OCI-LY7 (cell line): Measurements from ENCODE around the gene TMEM42. TPM values are rescaled to one million over a fixed set of nuclear protein-coding genes. Genes with fewer than 3 reads are reported as not detected.

ENCODE experiments used
- BruUV-seq: library from RNA; stranded (reverse); fragments of 400-500 nt; replicated peaks from 2 replicates; lab custom pipeline; 2021; lab: Mats Ljungman, UMichigan
- CTCF ChIA-PET: fragments of 300-600 bp; sonication (Branson Sonifier 250); formaldehyde crosslinking; loops from one replicate; lab custom pipeline; 2022; ENCODE audit warnings: antibody characterized with exemption; ENCODE audit not compliant: unreplicated experiment; lab: Charles Lee
- POLR2A ChIA-PET: fragments of 300-600 bp; sonication (Branson Sonifier 250); formaldehyde crosslinking; loops from one replicate; lab custom pipeline; 2022; ENCODE audit warnings: antibody characterized with exemption; lab: Charles Lee
- DNase-seq: peaks from one replicate; pipeline ENCODE4 v3.0.0-alpha.2; 2015; ENCODE audit warnings: low spot score
- H2AFZ ChIP-seq: fragments of 200-600 bp; sonication (generic), shearing (Covaris generic); 2 replicates; pipeline ENCODE4 v1.6.1; 2014; ENCODE audit warnings: mild to moderate bottlenecking, antibody characterized with exemption, low read length, moderate library complexity
- H3K27ac ChIP-seq: fragments of 200-600 bp; sonication (generic); 2 replicates; pipeline ENCODE4 v1.5.1; 2014; ENCODE audit warnings: mixed run types, low read depth, mild to moderate bottlenecking, moderate library complexity, low read length, inconsistent platforms; ENCODE audit not compliant: poor library complexity, severe bottlenecking
- H3K36me3 ChIP-seq: fragments of 200-600 bp; sonication (generic); 2 replicates; pipeline ENCODE4 v1.6.1; 2014; ENCODE audit warnings: mild to moderate bottlenecking, antibody characterized with exemption, low read length, moderate library complexity, mixed read lengths; ENCODE audit not compliant: insufficient read depth
- H3K4me1 ChIP-seq: fragments of 200-600 bp; sonication (generic); 2 replicates; pipeline ENCODE4 v1.5.1; 2014; ENCODE audit warnings: mild to moderate bottlenecking, low read length; ENCODE audit not compliant: insufficient read depth, poor library complexity, severe bottlenecking
- H3K4me2 ChIP-seq: fragments of 200-600 bp; sonication (generic); 2 replicates; pipeline ENCODE4 v1.6.1; 2014; ENCODE audit warnings: mild to moderate bottlenecking, low read length
- H3K4me3 ChIP-seq: fragments of 200-600 bp; sonication (generic); 2 replicates; pipeline ENCODE4 v1.5.1; 2014; ENCODE audit warnings: mild to moderate bottlenecking, low read depth, low read length; ENCODE audit not compliant: poor library complexity, severe bottlenecking
- H3K79me2 ChIP-seq: fragments of 200-600 bp; sonication (generic); 2 replicates; pipeline ENCODE4 v1.6.1; 2016; ENCODE audit warnings: low read depth, mild to moderate bottlenecking, low read length, moderate library complexity, mixed read lengths; ENCODE audit not compliant: insufficient read depth
- H3K9me2 ChIP-seq: fragments of 200-600 bp; sonication (generic); 2 replicates; pipeline ENCODE4 v1.6.1; 2016; ENCODE audit warnings: mild to moderate bottlenecking, low read length, mixed read lengths; ENCODE audit not compliant: insufficient read depth
- H3K9me3 ChIP-seq: fragments of 200-600 bp; sonication (generic); 2 replicates; pipeline ENCODE4 v1.6.1; 2014; ENCODE audit warnings: mild to moderate bottlenecking, mixed run types, low read length, mixed read lengths
- H4K20me1 ChIP-seq: fragments of 200-600 bp; sonication (generic); 2 replicates; pipeline ENCODE4 v1.6.1; 2014; ENCODE audit warnings: mild to moderate bottlenecking, antibody characterized with exemption, low read length, moderate library complexity, mixed read lengths; ENCODE audit not compliant: insufficient read depth
- EZH2phosphoT487 ChIP-seq: fragments of 200-600 bp; sonication (generic); IDR thresholded peaks from 2 replicates; pipeline ENCODE4 v1.6.1; 2018; ENCODE audit warnings: low read depth, borderline replicate concordance, mild to moderate bottlenecking, mixed run types, antibody characterized with exemption, low read length, moderate library complexity, mixed read lengths
- intact Hi-C: fragments of 100-400 bp; cut with micrococcal nuclease; formaldehyde crosslinking; loops from one replicate; pipeline ENCODE4 v1.10.0; 2022; ENCODE audit not compliant: unreplicated experiment
- total RNA-seq, 2 experiments: library from RNA; depleted of rRNA in 1 of 2; stranded (reverse); fragments of >200 nt in 1 of 2; shearing (Covaris generic) in 1 of 2; gene quantifications; 2 replicates each; pipeline ENCODE4 v1.2.3, GENCODE V29; 2014 to 2022
- TF ChIP-seq, protein P1 (sequence below): fragments of 200-600 bp; sonication (generic); conservative IDR thresholded peaks from 2 replicates; pipeline ENCODE4 v1.5.1; 2014; ENCODE audit warnings: mild to moderate bottlenecking, antibody characterized with exemption, low read length, moderate library complexity, mixed read lengths

TMEM42 gene
- total RNA-seq, 2 experiments from 2014 or later, result 19.3 to 21.2 TPM

DNA sequence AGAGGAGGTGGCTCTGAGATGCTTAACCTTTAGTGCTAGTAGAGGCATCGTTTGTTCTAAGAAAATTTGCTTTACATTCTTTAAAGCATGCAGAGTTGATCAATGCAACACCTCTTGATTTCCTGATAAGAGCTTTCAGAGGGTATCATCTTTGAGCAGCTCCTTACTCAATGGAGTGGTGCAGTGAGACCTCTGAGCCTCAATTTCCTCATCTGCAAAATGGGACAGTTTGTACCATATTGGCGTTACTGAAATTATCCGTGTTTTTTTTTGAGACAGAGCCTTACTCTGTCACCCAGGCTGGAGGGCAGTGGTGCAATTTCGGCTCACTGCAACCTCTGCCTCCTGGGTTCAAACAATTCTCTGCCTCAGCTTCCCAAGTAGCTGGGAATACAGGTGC lies 1.6 kb upstream of the TMEM42 start:
- Histone ChIP-seq H3K36me3 (peaks cover 21% of the 10 kb centered on the region), H3K27ac (no peak overlapping the region), H3K4me1 (peaks cover 13% of the 10 kb centered on the region), H3K9me2 (no peaks in the 10 kb centered on the region), H3K4me3 (no peak overlapping the region), H4K20me1 (no peaks in the 10 kb centered on the region), H2AFZ (no peak overlapping the region), H3K9me3 (no peaks in the 10 kb centered on the region), H3K79me2 (no peaks in the 10 kb centered on the region), H3K4me2 (no peak overlapping the region)
- no peak for DNase-seq
- intact Hi-C loops, result no loop called here
- TF ChIP-seq, protein P1, sequence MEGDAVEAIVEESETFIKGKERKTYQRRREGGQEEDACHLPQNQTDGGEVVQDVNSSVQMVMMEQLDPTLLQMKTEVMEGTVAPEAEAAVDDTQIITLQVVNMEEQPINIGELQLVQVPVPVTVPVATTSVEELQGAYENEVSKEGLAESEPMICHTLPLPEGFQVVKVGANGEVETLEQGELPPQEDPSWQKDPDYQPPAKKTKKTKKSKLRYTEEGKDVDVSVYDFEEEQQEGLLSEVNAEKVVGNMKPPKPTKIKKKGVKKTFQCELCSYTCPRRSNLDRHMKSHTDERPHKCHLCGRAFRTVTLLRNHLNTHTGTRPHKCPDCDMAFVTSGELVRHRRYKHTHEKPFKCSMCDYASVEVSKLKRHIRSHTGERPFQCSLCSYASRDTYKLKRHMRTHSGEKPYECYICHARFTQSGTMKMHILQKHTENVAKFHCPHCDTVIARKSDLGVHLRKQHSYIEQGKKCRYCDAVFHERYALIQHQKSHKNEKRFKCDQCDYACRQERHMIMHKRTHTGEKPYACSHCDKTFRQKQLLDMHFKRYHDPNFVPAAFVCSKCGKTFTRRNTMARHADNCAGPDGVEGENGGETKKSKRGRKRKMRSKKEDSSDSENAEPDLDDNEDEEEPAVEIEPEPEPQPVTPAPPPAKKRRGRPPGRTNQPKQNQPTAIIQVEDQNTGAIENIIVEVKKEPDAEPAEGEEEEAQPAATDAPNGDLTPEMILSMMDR, result no peak
- TF ChIP-seq EZH2phosphoT487, result no peak
- POLR2A ChIA-PET, result no interaction called here
- no TSS peak for BruUV-seq
- CTCF ChIA-PET, result no interaction called here

DNA sequence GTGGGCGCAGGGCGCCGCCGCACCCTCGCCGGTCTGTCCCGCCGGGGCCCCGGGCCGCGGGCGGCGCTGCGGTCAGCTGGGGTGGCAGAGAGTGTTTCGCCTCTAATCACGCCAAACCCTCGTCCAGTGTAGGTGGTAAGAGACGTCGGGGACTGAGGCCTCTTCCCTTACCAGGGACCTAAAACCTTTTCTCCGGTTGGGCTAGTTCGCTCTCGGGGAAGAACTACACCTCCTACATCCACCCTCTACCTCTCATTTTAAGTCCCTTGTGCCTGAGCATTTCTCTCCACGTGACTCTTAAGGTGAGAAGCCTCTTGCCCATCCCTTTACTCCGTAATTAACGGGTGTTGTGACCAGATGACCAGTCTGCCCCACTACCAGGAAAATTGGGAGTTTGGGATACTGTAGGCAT lies 520 bp downstream of the TMEM42 start:
- peak; percentile 22 for DNase-seq
- ChIA-PET POLR2A (no interaction called here), CTCF (no interaction called here)
- H3K27ac ChIP-seq, result no peak overlapping the region
- H3K79me2 ChIP-seq, result no peaks in the 10 kb centered on the region
- intact Hi-C loops, result no loop called here
- peaks cover 13% of the 10 kb centered on the region for H3K4me1 ChIP-seq
- no peaks in the 10 kb centered on the region for H4K20me1 ChIP-seq
- no peaks in the 10 kb centered on the region for H3K9me2 ChIP-seq
- H3K4me3 ChIP-seq, result peak overlapping the region; percentile 78
- peak overlapping the region; percentile 57; the same call in 1 of the 2 replicates for H2AFZ ChIP-seq
- no TSS peak for BruUV-seq
- no peaks in the 10 kb centered on the region for H3K9me3 ChIP-seq
- H3K4me2 ChIP-seq, result peak overlapping the region; percentile 90
- peaks cover 25% of the 10 kb centered on the region for H3K36me3 ChIP-seq
- TF ChIP-seq, protein P1, result no peak
- no peak for TF ChIP-seq EZH2phosphoT487

DNA sequence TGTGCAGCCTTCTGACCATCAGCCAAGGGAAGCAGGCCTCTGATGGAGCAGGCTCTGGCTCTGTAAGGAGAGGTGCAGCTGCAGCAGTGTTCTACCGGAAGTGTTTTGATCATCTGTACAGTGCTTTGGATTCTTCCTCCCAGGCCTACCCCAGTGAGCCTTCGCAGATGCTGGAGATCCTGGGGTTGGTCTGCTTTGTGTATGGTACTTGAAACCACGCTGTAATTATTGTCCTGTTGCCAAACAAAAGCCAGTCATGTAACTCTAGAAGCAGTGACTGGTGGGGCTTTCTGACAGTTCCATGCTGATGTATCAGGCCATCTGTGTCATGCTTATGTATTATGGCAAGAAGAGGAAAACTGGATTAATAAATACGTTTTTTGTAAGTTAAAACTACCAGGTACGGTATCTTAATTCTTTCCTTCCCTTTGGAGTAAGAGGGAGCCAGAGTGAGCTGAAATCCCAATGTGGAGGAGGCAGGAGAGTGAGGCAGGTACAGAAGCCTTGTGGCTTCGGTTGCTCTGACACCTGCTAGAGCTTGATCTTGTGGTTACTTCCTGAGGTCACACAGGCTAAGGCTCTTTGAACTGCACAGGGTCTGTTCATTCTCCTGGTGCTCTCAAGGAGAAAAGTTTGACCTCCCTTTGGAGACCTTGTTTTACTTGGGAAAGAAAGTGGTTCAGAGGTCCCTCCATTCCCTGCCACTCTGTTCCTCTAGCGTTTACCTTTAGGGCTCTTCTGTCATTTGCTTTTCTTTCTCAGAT lies 3.7 kb downstream of the TMEM42 start:
- H2AFZ ChIP-seq, result no peak overlapping the region
- H3K4me3 ChIP-seq, result no peak overlapping the region
- no peaks in the 10 kb centered on the region for H3K9me3 ChIP-seq
- ChIA-PET CTCF (interaction anchor here (0.5 kb wide), 1 partner anchor 355 kb away, joined by 3 read pairs; no protein-coding TSS in a partner anchor), POLR2A (interaction anchor here (0.8 kb wide), 1 partner anchor 23 kb away, joined by 5 read pairs; no protein-coding TSS in a partner anchor)
- intact Hi-C loops, result no loop called here
- H3K79me2 ChIP-seq, result no peaks in the 10 kb centered on the region
- no peak overlapping the region for H3K27ac ChIP-seq
- no TSS peak for BruUV-seq
- DNase-seq, result peak; percentile 4
- H3K36me3 ChIP-seq, result peaks cover 17% of the 10 kb centered on the region
- H3K4me1 ChIP-seq, result peaks cover 13% of the 10 kb centered on the region
- no peaks in the 10 kb centered on the region for H3K9me2 ChIP-seq
- H4K20me1 ChIP-seq, result no peaks in the 10 kb centered on the region
- TF ChIP-seq, protein P1, result no peak
- no peak for TF ChIP-seq EZH2phosphoT487
- H3K4me2 ChIP-seq, result no peak overlapping the region
